Sigmoid colon (tissue), 7 donors: ENCODE results near the gene ZNF566. TPM values are rescaled to one million over a fixed set of nuclear protein-coding genes. Genes with fewer than 3 reads are reported as not detected.

Experiments used
- DNase-seq: peaks from one replicate; pipeline ENCODE4 v3.0.0-alpha.2; 2019
- H3K27ac ChIP-seq, 4 donors: fragments of 200-600 bp; sonication (generic); one replicate each; pipeline ENCODE4 v1.5.1; 2016 to 2019; ENCODE audit warnings: mild to moderate bottlenecking in 1 of 4
- H3K27me3 ChIP-seq, 3 donors: fragments of 200-600 bp; sonication (generic); one replicate each; pipeline ENCODE4 v1.5.1; 2019; ENCODE audit warnings: mild to moderate bottlenecking in 1 of 3
- H3K36me3 ChIP-seq, 4 donors: fragments of 200-600 bp; sonication (generic); one replicate each; pipeline ENCODE4 v1.5.1; 2016 to 2019
- H3K4me1 ChIP-seq, 4 donors: fragments of 200-600 bp; sonication (generic); one replicate each; pipeline ENCODE4 v1.5.1; 2017 to 2019
- H3K4me3 ChIP-seq, 4 donors: fragments of 200-600 bp; sonication (generic); one replicate each; pipeline ENCODE4 v1.5.1; 2017 to 2019; ENCODE audit warnings: mild to moderate bottlenecking in 2 of 4, moderate library complexity in 1 of 4
- H3K9me3 ChIP-seq, 4 donors: fragments of 200-600 bp in 3 of 4; sonication (generic) in 3 of 4; one replicate each; pipeline versions ENCODE4 v1.5.1 to v1.6.1; 2013 to 2019
- CTCF ChIP-seq, 4 experiments: fragments of 450-650 bp in 3 of 4; fragments of 200-600 bp in 1 of 4; IDR thresholded peaks; one replicate each; pipeline ENCODE4 v1.5.1; 2016 to 2019; ENCODE audit warnings: antibody characterized with exemption in 4 of 4, mild to moderate bottlenecking in 3 of 4, moderate library complexity in 2 of 4
- EP300 ChIP-seq, 4 donors: sonication (generic); formaldehyde crosslinking; IDR thresholded peaks; one replicate each; pipeline ENCODE4 v1.6.1; 2017; ENCODE audit warnings: antibody characterized with exemption in 4 of 4
- POLR2A ChIP-seq, 2 donors: fragments of 450-650 bp; IDR thresholded peaks; one replicate each; pipeline ENCODE4 v1.6.1; 2016; ENCODE audit warnings: antibody characterized with exemption in 2 of 2, mild to moderate bottlenecking in 2 of 2, moderate library complexity in 2 of 2
- POLR2AphosphoS5 ChIP-seq, 4 donors: sonication (generic); formaldehyde crosslinking; IDR thresholded peaks; one replicate each; pipeline ENCODE4 v1.6.1; 2017; ENCODE audit warnings: antibody characterized with exemption in 4 of 4
- WGBS, 2 donors: extraction: QIAGEN DNeasy Blood & Tissue Kit; methylation state at CpG; one replicate each; pipeline ENCODE4 v1.1.7; 2013; 5-methylcytosine and 5-hydroxymethylcytosine counted together
- intact Hi-C: fragments of 100-400 bp; cut with DNase I; formaldehyde crosslinking; loops from one replicate; pipeline ENCODE4 v1.15.1; 2023
- polyA plus RNA-seq, 3 donors: library from polyadenylated mRNA; stranded (reverse); fragments of 200-250 nt; gene quantifications; one replicate each; pipeline ENCODE4 v1.2.3, GENCODE V29; 2013
- total RNA-seq, 4 donors: library from RNA; depleted of rRNA; stranded (reverse); fragments of >200 nt; gene quantifications; one replicate each; pipeline ENCODE4 v1.1.0, GENCODE V29; 2016
- donor health status: healthy with polysubstance abuse.
- donor health status: Bipolar disorder and iron deficiency.
- donor health status: healthy.

Gene ZNF566
- total and polyA plus RNA-seq, 7 donors, result 1.6 to 21.6 (median 15.5) TPM

DNA sequence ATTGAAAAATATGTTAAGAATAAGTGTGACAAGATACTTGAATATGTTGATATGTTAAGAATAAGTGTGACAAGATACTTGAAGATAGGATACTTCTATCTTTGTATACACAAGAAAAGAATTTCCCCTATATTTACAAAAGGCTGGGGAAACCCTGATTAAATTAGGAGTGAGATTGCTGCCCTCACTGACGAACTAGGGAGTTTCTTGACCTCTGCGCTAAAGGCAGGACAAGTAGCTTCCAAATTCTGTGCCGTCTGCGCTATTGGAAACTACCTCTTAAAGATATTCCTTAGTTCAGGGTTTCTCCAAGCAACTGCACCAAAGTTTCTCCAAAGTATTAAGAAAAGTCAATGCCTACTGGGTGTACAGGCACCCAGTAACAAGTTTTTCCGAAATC is 38.0 kb upstream of the ZNF566 start:
- no peaks in the 10 kb centered on the region for H3K27me3 ChIP-seq
- no peak for DNase-seq
- peak overlapping the region; percentile 59 to 80 (median 70) for H3K4me3 ChIP-seq
- H3K27ac ChIP-seq, result peak overlapping the region; percentile 91 to 92 (median 91)
- TF ChIP-seq POLR2AphosphoS5 (IDR thresholded peaks at IDR 0.05) (no peak), POLR2A (IDR thresholded peaks at IDR 0.05) (no peak), EP300 (IDR thresholded peaks at IDR 0.05) (no peak), CTCF (IDR thresholded peaks at IDR 0.05) (no peak)
- intact Hi-C loops, result loop anchor here (5.0 kb wide), 2 partner anchors 45 to 160 kb away; partner anchors contain the start of genes ZNF529 and ZNF567
- peaks cover 5 to 29% (median 17%) of the 10 kb centered on the region in 4 donors for H3K36me3 ChIP-seq
- H3K4me1 ChIP-seq, result peaks cover 0 to 21% (median 18%) of the 10 kb centered on the region in 4 donors
- peaks cover 0 to 17% (median 1%) of the 10 kb centered on the region in 4 donors for H3K9me3 ChIP-seq
- WGBS, 2 donors, result 14 to 24% methylated on average over 5 of the region's 5 CpGs

DNA sequence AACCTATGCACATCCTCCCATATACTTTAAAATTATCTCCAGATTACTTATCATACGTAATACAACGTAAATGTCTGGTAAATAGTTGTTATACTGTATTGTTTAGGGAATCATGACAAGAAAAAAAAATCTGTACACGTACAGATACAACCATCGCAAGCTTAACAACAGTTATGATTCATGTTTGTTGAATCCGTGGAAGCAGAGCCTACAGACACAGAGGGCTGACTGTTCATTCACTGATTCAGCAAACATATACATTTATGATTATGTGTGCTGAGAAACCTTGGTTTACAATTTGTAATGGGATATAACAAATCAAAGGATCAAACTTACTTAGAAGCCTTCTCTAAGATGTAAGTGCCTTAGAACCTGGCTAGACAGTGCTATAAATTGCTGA is 37.2 kb upstream of the ZNF566 start:
- Histone ChIP-seq H3K4me3 (no peak overlapping the region), H3K36me3 (peaks cover 5 to 36% (median 23%) of the 10 kb centered on the region in 4 donors), H3K27me3 (no peaks in the 10 kb centered on the region), H3K9me3 (peaks cover 2 to 21% (median 7%) of the 10 kb centered on the region in 4 donors), H3K27ac (no peak overlapping the region), H3K4me1 (peaks cover 0 to 21% (median 18%) of the 10 kb centered on the region in 4 donors)
- WGBS, 2 donors, result 77 to 86% methylated on average over 5 of the region's 5 CpGs
- TF ChIP-seq POLR2AphosphoS5 (IDR thresholded peaks at IDR 0.05) (no peak), CTCF (IDR thresholded peaks at IDR 0.05) (no peak), POLR2A (IDR thresholded peaks at IDR 0.05) (no peak), EP300 (IDR thresholded peaks at IDR 0.05) (no peak)
- intact Hi-C loops, result loop anchor here (5.0 kb wide), 2 partner anchors 46 to 161 kb away; partner anchors contain the start of genes ZNF529 and ZNF567
- DNase-seq, result no peak

- no peak for TF ChIP-seq CTCF (IDR thresholded peaks at IDR 0.05)
- no peak for TF ChIP-seq POLR2A (IDR thresholded peaks at IDR 0.05)
- no peak for TF ChIP-seq POLR2AphosphoS5 (IDR thresholded peaks at IDR 0.05)
- no peak for TF ChIP-seq EP300 (IDR thresholded peaks at IDR 0.05)
- no peak for DNase-seq
- H3K27me3 ChIP-seq, result no peaks in the 10 kb centered on the region
- H3K4me1 ChIP-seq, result peaks cover 0 to 21% (median 18%) of the 10 kb centered on the region in 4 donors
- WGBS, 2 donors, result 96 to 97% methylated on average over 4 of the region's 4 CpGs
- H3K4me3 ChIP-seq, result no peak overlapping the region
- peaks cover 5 to 56% (median 35%) of the 10 kb centered on the region in 4 donors for H3K36me3 ChIP-seq
- peaks cover 14 to 32% (median 18%) of the 10 kb centered on the region in 4 donors for H3K9me3 ChIP-seq
- intact Hi-C loops, result loop anchor here (5.0 kb wide), 2 partner anchors 48 to 163 kb away; partner anchors contain the start of genes ZNF529 and ZNF567
- no peak overlapping the region for H3K27ac ChIP-seq
These were observed 35.3 kb upstream of the ZNF566 start for GRCh38 chr19:36524617-36525016.

DNA sequence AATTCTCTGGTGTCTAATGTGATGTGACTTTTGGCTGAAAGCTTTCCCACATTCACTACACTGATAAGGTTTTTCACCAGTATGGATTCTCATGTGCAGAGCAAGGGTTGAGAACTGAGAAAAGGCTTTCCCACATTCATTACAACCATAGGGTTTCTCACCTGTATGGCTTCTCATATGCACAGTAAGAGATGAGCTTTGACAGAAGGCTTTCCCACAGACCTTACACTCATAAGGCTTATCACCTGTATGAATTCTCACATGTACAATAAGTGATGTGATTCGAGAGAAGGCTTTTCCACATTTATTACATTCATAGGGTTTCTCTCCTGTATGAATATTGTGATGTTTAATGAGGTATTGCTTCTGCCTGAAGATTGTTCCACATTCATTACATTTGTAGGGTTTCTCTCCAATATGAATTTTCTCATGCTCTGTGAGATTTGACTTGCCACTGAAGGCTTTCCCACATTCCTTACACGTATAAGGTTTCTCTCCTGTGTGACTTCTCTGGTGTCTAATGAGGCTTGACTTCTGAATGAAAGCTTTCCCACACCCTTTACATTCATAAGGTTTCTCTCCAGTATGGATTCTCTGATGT is 24.8 kb upstream of the ZNF566 start:
- H3K27ac ChIP-seq, result no peak overlapping the region
- H3K36me3 ChIP-seq, result peaks cover 18 to 78% (median 58%) of the 10 kb centered on the region in 4 donors
- TF ChIP-seq POLR2A (IDR thresholded peaks at IDR 0.05), result no peak
- 95 to 98% methylated on average over 2 of the region's 2 CpGs for WGBS, 2 donors
- H3K9me3 ChIP-seq, result peaks cover 53 to 94% (median 68%) of the 10 kb centered on the region in 4 donors
- H3K4me1 ChIP-seq, result no peaks in the 10 kb centered on the region
- H3K4me3 ChIP-seq, result no peak overlapping the region
- intact Hi-C loops, result no loop called here
- no peaks in the 10 kb centered on the region for H3K27me3 ChIP-seq
- no peak for DNase-seq

- peaks cover 0 to 20% (median 4%) of the 10 kb centered on the region in 4 donors for H3K36me3 ChIP-seq
- peaks cover 22 to 60% (median 36%) of the 10 kb centered on the region in 4 donors for H3K9me3 ChIP-seq
- no peak overlapping the region for H3K27ac ChIP-seq
- no peak for DNase-seq
- intact Hi-C loops, result no loop called here
- whole genome bisulfite sequencing, 2 donors, result 89 to 93% methylated on average over 3 of the region's 3 CpGs
- no peaks in the 10 kb centered on the region for H3K4me1 ChIP-seq
- no peak overlapping the region for H3K4me3 ChIP-seq
- TF ChIP-seq CTCF (IDR thresholded peaks at IDR 0.05) (no peak), EP300 (IDR thresholded peaks at IDR 0.05) (no peak), POLR2AphosphoS5 (IDR thresholded peaks at IDR 0.05) (no peak), POLR2A (IDR thresholded peaks at IDR 0.05) (no peak)
- H3K27me3 ChIP-seq, result no peaks in the 10 kb centered on the region
These were observed 19.0 kb upstream of the ZNF566 start for GRCh38 chr19:36508325-36508724.
